ENCODE measurements around the gene FOXO6.

DNA sequence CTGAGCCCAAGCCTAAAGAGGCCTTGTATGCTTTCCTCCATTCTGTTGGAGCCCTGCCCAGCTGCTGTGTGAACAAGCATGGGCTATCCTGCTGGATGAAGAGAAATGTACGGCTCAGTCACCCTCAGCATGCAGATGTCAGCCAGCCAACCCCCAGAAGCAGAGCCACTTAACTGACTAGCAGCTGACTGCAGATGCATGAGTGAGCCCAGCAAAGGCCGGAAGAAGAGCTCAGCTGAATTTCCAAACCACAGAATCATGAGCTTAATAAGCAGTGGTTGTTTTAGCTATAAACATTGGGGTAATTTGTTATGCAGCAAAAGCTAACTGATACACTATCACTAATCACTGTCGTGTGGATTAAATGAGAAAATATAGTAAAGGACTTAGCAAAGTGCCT is 39.0 kb downstream of the FOXO6 start:
- TF ChIP-seq, protein P1, sequence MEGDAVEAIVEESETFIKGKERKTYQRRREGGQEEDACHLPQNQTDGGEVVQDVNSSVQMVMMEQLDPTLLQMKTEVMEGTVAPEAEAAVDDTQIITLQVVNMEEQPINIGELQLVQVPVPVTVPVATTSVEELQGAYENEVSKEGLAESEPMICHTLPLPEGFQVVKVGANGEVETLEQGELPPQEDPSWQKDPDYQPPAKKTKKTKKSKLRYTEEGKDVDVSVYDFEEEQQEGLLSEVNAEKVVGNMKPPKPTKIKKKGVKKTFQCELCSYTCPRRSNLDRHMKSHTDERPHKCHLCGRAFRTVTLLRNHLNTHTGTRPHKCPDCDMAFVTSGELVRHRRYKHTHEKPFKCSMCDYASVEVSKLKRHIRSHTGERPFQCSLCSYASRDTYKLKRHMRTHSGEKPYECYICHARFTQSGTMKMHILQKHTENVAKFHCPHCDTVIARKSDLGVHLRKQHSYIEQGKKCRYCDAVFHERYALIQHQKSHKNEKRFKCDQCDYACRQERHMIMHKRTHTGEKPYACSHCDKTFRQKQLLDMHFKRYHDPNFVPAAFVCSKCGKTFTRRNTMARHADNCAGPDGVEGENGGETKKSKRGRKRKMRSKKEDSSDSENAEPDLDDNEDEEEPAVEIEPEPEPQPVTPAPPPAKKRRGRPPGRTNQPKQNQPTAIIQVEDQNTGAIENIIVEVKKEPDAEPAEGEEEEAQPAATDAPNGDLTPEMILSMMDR (IDR thresholded peaks at IDR 0.05; ENCODE audit: low read length) = no peak
- no peak for TF ChIP-seq EZH2 (IDR thresholded peaks at IDR 0.05; ENCODE audit: borderline replicate concordance, low read length)
